HCT116 (cell line): ENCODE data around the gene SLX1A. TPM values are rescaled to one million over a fixed set of nuclear protein-coding genes. Genes with fewer than 3 reads are reported as not detected.

Experiments
- ATAC-seq: fragments of 200-7000 bp; cut with Tn5 transposase; 2 replicates; pipeline ENCODE4 v1.9.1; 2020; ENCODE audit warnings: mild to moderate bottlenecking, moderate library complexity
- BruUV-seq: library from RNA; stranded (reverse); fragments of 400-500 nt; replicated peaks from 2 replicates; lab custom pipeline; 2021; lab: Mats Ljungman, UMichigan
- CTCF ChIA-PET: fragments of 300-600 bp; sonication (Branson Sonifier 250); formaldehyde crosslinking; loops from one replicate; lab custom pipeline; 2021; ENCODE audit warnings: antibody characterized with exemption; lab: Charles Lee
- POLR2A ChIA-PET: fragments of 300-600, 350-600 bp; sonication (Branson Sonifier 250); formaldehyde crosslinking; loops from one replicate; lab custom pipeline; 2021; ENCODE audit warnings: antibody characterized with exemption; lab: Charles Lee
- RAD21 ChIA-PET, 2 experiments: fragments of 300-600 bp; sonication (Branson Sonifier 250); formaldehyde crosslinking; loops; one replicate each; lab custom pipeline; 2023; ENCODE audit warnings: low total read pairs in 2 of 2; ENCODE audit not compliant: uncharacterized antibody in 2 of 2, unreplicated experiment in 2 of 2, low non-redundant PET in 1 of 2; lab: Charles Lee
- DNase-seq: peaks from one replicate; pipeline ENCODE4 v3.0.0-alpha.2; 2010; ENCODE audit warnings: low read depth, low spot score
- H2AFZ ChIP-seq: fragments of 200-600 bp; shearing (Covaris generic), sonication (generic); 2 replicates; pipeline ENCODE4 v1.6.1; 2017; ENCODE audit warnings: low read depth, mixed run types, mixed read lengths, antibody characterized with exemption, low read length; ENCODE audit not compliant: poor library complexity, severe bottlenecking
- H3K27ac ChIP-seq: 2 replicates; pipeline ENCODE4 v1.5.1; 2012; ENCODE audit warnings: low read depth, low read length
- H3K27me3 ChIP-seq: fragments of 200-600 bp; sonication (generic); 2 replicates; pipeline ENCODE4 v1.6.1; 2016; ENCODE audit warnings: mixed run types, low read length, mixed read lengths; ENCODE audit not compliant: insufficient read depth
- H3K36me3 ChIP-seq, 2 experiments: fragments of 200-500 bp in 1 of 2; fragments of 200-600 bp in 1 of 2; sonication (Bioruptor generic) in 1 of 2; sonication (generic) in 1 of 2; 2 replicates each; pipeline versions ENCODE4 v1.5.1 to v1.6.1; 2014 to 2016; ENCODE audit warnings: low read length in 2 of 2, inconsistent platforms in 1 of 2, mixed read lengths in 1 of 2, mixed run types in 1 of 2; ENCODE audit not compliant: insufficient read depth in 2 of 2, control insufficient read depth in 1 of 2
- H3K4me1 ChIP-seq, 2 experiments: fragments of 200-600 bp in 1 of 2; sonication (generic) in 1 of 2; 2 replicates each; pipeline versions ENCODE4 v1.5.1 to v1.6.1; 2012 to 2017; ENCODE audit warnings: low read length in 2 of 2, inconsistent platforms in 1 of 2, mild to moderate bottlenecking in 1 of 2, mixed read lengths in 1 of 2, mixed run types in 1 of 2, moderate library complexity in 1 of 2; ENCODE audit not compliant: insufficient read depth in 2 of 2, control insufficient read depth in 1 of 2
- H3K4me2 ChIP-seq: fragments of 200-600 bp; sonication (generic); 2 replicates; pipeline ENCODE4 v1.6.1; 2017; ENCODE audit warnings: mixed run types, low read length, mixed read lengths
- H3K4me3 ChIP-seq, 2 experiments: fragments of 200-600 bp in 1 of 2; sonication (generic) in 1 of 2; replicated peaks in 1 of 2; 2 replicates each; pipeline ENCODE4 v1.5.1; 2011 to 2016; ENCODE audit warnings: low read length in 2 of 2, control low read depth in 1 of 2, low read depth in 1 of 2, mild to moderate bottlenecking in 1 of 2, mixed read lengths in 1 of 2, mixed run types in 1 of 2
- H3K79me2 ChIP-seq: fragments of 200-600 bp; sonication (generic); 2 replicates; pipeline ENCODE4 v1.6.1; 2017; ENCODE audit warnings: mild to moderate bottlenecking, mixed run types, low read length, moderate library complexity, mixed read lengths; ENCODE audit not compliant: insufficient read depth
- H3K9ac ChIP-seq: fragments of 200-600 bp; sonication (generic); 2 replicates; pipeline ENCODE4 v1.6.1; 2016; ENCODE audit warnings: low read length, mixed read lengths
- H3K9me2 ChIP-seq: fragments of 200-600 bp; sonication (generic), shearing (Covaris generic); 2 replicates; pipeline ENCODE4 v1.6.1; 2017; ENCODE audit warnings: mixed run types, mild to moderate bottlenecking, moderate library complexity; ENCODE audit not compliant: insufficient read depth
- H3K9me3 ChIP-seq, 2 experiments: fragments of 200-500 bp in 1 of 2; fragments of 200-600 bp in 1 of 2; sonication (Bioruptor generic) in 1 of 2; sonication (generic) in 1 of 2; 2 replicates each; pipeline ENCODE4 v1.6.1; 2014 to 2017; ENCODE audit warnings: low read length in 2 of 2, mixed read lengths in 2 of 2, inconsistent platforms in 1 of 2, low read depth in 1 of 2, mild to moderate bottlenecking in 1 of 2, mixed run types in 1 of 2, moderate library complexity in 1 of 2; ENCODE audit not compliant: control insufficient read depth in 1 of 2, insufficient read depth in 1 of 2
- H4K20me1 ChIP-seq: fragments of 200-600 bp; sonication (generic), shearing (Covaris generic); 2 replicates; pipeline ENCODE4 v1.6.1; 2017; ENCODE audit warnings: mixed run types, mild to moderate bottlenecking, moderate library complexity; ENCODE audit not compliant: insufficient read depth
- EGR1 ChIP-seq: IDR thresholded peaks from 2 replicates; pipeline ENCODE4 v1.6.1; 2012; ENCODE audit warnings: low read depth
- ELF1 ChIP-seq: IDR thresholded peaks from 2 replicates; pipeline ENCODE4 v1.6.1; 2012; ENCODE audit warnings: low read depth, borderline replicate concordance
- EZH2 ChIP-seq: fragments of 200-600 bp; sonication (generic); IDR thresholded peaks from 2 replicates; pipeline ENCODE4 v1.6.1; 2017; ENCODE audit warnings: antibody characterized with exemption, mixed run types
- EZH2phosphoT487 ChIP-seq: fragments of 200-600 bp; IDR thresholded peaks from 2 replicates; pipeline ENCODE4 v1.6.1; 2018; ENCODE audit warnings: antibody characterized with exemption, borderline replicate concordance
- FOSL1 ChIP-seq: IDR thresholded peaks from 2 replicates; pipeline ENCODE4 v1.6.1; 2012; ENCODE audit warnings: low read depth
- SIN3A ChIP-seq: IDR thresholded peaks from 2 replicates; pipeline ENCODE4 v1.6.1; 2012; ENCODE audit warnings: low read depth
- SP1 ChIP-seq: IDR thresholded peaks from 2 replicates; pipeline ENCODE4 v1.6.1; 2012; ENCODE audit warnings: low read depth
- SRF ChIP-seq: IDR thresholded peaks from 2 replicates; pipeline ENCODE4 v1.6.1; 2012; ENCODE audit warnings: low read depth
- ZNF274 ChIP-seq: fragments of 200-500 bp; sonication (Bioruptor generic); IDR thresholded peaks from 2 replicates; pipeline ENCODE4 v1.6.1; 2014; ENCODE audit warnings: mild to moderate bottlenecking, low read depth, low read length, inconsistent platforms
- intact Hi-C: fragments of 100-400 bp; cut with micrococcal nuclease; formaldehyde crosslinking; loops from 2 replicates; pipeline ENCODE4 v1.10.0; 2022
- total RNA-seq: library from RNA; stranded (reverse); gene quantifications from one replicate; pipeline ENCODE4 v1.2.1, GENCODE V29; 2021; ENCODE audit not compliant: unreplicated experiment
- TF ChIP-seq, protein P1 (sequence below): IDR thresholded peaks from 2 replicates; pipeline ENCODE4 v1.6.1; 2011; ENCODE audit warnings: mild to moderate bottlenecking, low read length, moderate library complexity; ENCODE audit not compliant: insufficient replicate concordance; ENCODE audit errors: extremely low read depth
- TF ChIP-seq, protein P2 (sequence below): IDR thresholded peaks from 2 replicates; pipeline ENCODE4 v1.6.1; 2012; ENCODE audit warnings: low read depth
- TF ChIP-seq, protein P3 (sequence below): IDR thresholded peaks from 2 replicates; pipeline ENCODE4 v1.6.1; 2012

The SLX1A gene
- total RNA-seq, 1 experiment from 2014 or later: 48.3 TPM

DNA sequence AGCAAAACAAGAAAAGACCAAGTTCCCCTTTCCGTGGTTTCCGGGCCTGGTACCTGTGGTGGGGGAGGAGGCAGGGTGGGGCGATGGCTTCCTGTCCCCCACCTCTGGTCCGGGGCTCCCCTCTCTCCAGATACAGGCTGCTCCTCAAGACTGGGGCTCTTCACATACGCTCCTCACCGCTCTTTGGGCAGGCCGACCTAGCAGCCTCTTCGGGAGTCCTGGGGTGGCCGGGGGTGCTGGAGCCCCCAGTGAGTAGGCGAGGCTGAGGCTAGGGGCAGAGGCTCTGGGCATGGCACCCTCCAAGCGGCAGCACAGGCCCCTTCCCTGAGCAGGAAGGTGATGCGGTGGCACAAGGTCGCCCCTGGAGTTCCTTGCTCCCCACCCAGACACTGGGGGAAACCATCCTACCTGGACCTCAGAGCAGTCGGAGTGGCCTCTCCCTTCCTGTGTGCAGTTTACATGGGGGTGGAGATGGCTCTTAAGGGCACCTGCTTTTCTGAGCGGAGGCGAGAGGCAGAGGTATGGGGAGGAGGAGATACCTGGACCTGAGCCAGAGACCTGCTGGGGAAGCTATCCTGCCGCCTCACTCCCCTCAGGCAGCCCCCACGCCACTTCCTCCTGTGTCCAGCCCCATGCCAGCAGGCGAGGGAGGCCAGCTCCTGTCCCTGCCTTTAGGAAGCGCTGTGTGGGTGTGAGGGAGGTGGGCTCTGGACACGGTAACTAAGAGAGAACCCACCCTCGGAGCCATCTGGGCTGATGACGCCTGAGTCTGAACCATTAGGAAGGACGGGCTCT is 9.4 kb upstream of the SLX1A start:
- Histone ChIP-seq H3K4me3 (no peak overlapping the region), H3K9me3 (no peaks in the 10 kb centered on the region), H3K27me3 (no peaks in the 10 kb centered on the region), H3K9me2 (no peaks in the 10 kb centered on the region), H3K27ac (no peak overlapping the region), H3K4me2 (peak overlapping the region; percentile 80; the same call in 1 of the 2 replicates), H3K79me2 (no peaks in the 10 kb centered on the region), H3K36me3 (no peaks in the 10 kb centered on the region), H2AFZ (no peak overlapping the region), H3K9ac (no peak overlapping the region), H3K4me1 (peaks cover 5 to 19% of the 10 kb centered on the region in 2 experiments; a peak in 3 of 4 replicates), H4K20me1 (no peaks in the 10 kb centered on the region)
- DNase-seq (no peak), ATAC-seq (no peak)
- ChIA-PET CTCF (interaction anchor here (1.1 kb wide), 1 partner anchor 93 kb away, joined by 3 read pairs; the partner anchor contains the start of gene TBX6), RAD21 (no interaction called here), POLR2A (no interaction called here)
- TF ChIP-seq, protein P1, sequence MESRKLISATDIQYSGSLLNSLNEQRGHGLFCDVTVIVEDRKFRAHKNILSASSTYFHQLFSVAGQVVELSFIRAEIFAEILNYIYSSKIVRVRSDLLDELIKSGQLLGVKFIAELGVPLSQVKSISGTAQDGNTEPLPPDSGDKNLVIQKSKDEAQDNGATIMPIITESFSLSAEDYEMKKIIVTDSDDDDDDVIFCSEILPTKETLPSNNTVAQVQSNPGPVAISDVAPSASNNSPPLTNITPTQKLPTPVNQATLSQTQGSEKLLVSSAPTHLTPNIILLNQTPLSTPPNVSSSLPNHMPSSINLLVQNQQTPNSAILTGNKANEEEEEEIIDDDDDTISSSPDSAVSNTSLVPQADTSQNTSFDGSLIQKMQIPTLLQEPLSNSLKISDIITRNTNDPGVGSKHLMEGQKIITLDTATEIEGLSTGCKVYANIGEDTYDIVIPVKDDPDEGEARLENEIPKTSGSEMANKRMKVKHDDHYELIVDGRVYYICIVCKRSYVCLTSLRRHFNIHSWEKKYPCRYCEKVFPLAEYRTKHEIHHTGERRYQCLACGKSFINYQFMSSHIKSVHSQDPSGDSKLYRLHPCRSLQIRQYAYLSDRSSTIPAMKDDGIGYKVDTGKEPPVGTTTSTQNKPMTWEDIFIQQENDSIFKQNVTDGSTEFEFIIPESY: no peak
- no peak for TF ChIP-seq EZH2
- TF ChIP-seq EGR1: no peak
- no TSS peak for BruUV-seq
- intact Hi-C loops: no loop called here

DNA sequence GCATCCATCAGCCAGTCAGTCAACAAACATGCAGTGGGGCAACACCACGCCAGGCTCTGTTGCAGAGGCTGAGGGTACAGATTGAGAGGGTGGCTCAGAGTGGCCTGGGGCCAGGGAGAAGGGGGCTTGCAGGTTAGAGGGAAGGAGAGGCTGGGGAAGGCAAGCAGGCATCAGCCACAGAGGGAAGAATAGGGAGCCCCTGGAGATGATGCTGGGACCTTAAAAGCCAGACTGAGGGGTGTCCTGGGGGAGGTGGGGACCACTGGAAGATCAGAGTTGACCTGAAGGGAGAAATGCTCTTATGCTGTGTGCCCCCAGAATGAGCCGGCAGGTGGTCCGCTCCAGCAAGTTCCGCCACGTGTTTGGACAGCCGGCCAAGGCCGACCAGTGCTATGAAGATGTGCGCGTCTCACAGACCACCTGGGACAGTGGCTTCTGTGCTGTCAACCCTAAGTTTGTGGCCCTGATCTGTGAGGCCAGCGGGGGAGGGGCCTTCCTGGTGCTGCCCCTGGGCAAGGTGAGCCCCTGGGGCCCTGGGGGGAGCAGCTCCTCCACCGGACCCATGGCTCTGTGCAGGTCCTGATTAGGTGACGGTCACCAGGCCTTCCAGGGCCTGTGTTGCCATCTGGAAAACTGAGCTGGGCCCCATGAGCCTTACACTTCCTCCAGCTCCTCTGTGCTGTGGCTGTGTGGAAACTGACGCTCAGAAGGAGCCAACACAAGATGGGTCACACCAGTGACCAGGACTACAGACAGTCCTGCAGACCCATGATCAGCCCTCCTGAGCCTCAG is 8.6 kb upstream of the SLX1A start:
- intact Hi-C loops: no loop called here
- ChIA-PET RAD21 (no interaction called here), POLR2A (no interaction called here), CTCF (no interaction called here)
- ATAC-seq (no peak), DNase-seq (no peak)
- H3K4me3 ChIP-seq: no peak overlapping the region
- H3K27ac ChIP-seq: peak overlapping the region; percentile 2; the same call in 1 of the 2 replicates
- no peaks in the 10 kb centered on the region for H3K79me2 ChIP-seq
- no peaks in the 10 kb centered on the region for H3K36me3 ChIP-seq
- H3K9me3 ChIP-seq: no peaks in the 10 kb centered on the region
- BruUV-seq: no TSS peak
- H4K20me1 ChIP-seq: no peaks in the 10 kb centered on the region
- no peak overlapping the region for H2AFZ ChIP-seq
- no peaks in the 10 kb centered on the region for H3K27me3 ChIP-seq
- no peak overlapping the region for H3K9ac ChIP-seq
- no peak overlapping the region for H3K4me2 ChIP-seq
- H3K4me1 ChIP-seq: peaks cover 5 to 19% of the 10 kb centered on the region in 2 experiments; a peak in 3 of 4 replicates
- H3K9me2 ChIP-seq: no peaks in the 10 kb centered on the region
- TF ChIP-seq, protein P2, sequence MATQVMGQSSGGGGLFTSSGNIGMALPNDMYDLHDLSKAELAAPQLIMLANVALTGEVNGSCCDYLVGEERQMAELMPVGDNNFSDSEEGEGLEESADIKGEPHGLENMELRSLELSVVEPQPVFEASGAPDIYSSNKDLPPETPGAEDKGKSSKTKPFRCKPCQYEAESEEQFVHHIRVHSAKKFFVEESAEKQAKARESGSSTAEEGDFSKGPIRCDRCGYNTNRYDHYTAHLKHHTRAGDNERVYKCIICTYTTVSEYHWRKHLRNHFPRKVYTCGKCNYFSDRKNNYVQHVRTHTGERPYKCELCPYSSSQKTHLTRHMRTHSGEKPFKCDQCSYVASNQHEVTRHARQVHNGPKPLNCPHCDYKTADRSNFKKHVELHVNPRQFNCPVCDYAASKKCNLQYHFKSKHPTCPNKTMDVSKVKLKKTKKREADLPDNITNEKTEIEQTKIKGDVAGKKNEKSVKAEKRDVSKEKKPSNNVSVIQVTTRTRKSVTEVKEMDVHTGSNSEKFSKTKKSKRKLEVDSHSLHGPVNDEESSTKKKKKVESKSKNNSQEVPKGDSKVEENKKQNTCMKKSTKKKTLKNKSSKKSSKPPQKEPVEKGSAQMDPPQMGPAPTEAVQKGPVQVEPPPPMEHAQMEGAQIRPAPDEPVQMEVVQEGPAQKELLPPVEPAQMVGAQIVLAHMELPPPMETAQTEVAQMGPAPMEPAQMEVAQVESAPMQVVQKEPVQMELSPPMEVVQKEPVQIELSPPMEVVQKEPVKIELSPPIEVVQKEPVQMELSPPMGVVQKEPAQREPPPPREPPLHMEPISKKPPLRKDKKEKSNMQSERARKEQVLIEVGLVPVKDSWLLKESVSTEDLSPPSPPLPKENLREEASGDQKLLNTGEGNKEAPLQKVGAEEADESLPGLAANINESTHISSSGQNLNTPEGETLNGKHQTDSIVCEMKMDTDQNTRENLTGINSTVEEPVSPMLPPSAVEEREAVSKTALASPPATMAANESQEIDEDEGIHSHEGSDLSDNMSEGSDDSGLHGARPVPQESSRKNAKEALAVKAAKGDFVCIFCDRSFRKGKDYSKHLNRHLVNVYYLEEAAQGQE: no peak
- TF ChIP-seq EZH2phosphoT487 (no peak), EGR1 (no peak), SIN3A (no peak), ZNF274 (no peak), EZH2 (no peak), FOSL1 (no peak), SP1 (no peak), SRF (no peak), ELF1 (no peak)
- TF ChIP-seq, protein P3, sequence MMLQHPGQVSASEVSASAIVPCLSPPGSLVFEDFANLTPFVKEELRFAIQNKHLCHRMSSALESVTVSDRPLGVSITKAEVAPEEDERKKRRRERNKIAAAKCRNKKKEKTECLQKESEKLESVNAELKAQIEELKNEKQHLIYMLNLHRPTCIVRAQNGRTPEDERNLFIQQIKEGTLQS: no peak
